Fibroblast of mammary gland (primary cell): ENCODE results near the gene CCDC85C.

Source experiments
- DNase-seq: peaks from one replicate; pipeline ENCODE4 v3.0.0-alpha.2; 2010; ENCODE audit warnings: low read depth
- H3K4me3 ChIP-seq: 2 replicates; pipeline ENCODE4 v1.5.1; 2011; ENCODE audit warnings: low read depth, mild to moderate bottlenecking, low read length, moderate library complexity; ENCODE audit not compliant: control insufficient read depth
- TF ChIP-seq, protein P1 (sequence below): conservative IDR thresholded peaks from 2 replicates; pipeline ENCODE4 v1.5.1; 2011; ENCODE audit warnings: low read depth, low read length, inconsistent platforms; ENCODE audit not compliant: control insufficient read depth, insufficient read depth

Gene CCDC85C

DNA sequence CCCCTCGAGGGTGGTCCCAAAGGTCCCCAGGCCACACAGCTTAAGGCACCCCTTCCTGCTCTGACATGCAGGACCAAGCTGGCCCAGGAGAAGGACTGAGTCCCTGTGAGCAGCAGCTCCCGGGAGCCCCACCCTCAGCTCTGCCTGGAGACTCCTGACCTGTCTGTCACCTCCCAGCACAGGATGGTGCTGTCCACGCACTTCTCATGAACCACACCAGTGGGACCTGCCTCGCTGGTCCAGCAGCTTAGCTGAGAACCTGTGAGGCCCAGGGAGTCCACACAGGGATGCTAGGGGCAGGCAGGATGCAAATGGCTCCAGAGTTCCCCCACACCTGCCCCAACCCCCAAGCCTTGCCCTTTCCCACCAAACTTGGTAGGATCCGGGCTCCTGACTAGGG, 27.7 kb downstream of the CCDC85C start:
- no peak overlapping the region for H3K4me3 ChIP-seq
- TF ChIP-seq, protein P1, sequence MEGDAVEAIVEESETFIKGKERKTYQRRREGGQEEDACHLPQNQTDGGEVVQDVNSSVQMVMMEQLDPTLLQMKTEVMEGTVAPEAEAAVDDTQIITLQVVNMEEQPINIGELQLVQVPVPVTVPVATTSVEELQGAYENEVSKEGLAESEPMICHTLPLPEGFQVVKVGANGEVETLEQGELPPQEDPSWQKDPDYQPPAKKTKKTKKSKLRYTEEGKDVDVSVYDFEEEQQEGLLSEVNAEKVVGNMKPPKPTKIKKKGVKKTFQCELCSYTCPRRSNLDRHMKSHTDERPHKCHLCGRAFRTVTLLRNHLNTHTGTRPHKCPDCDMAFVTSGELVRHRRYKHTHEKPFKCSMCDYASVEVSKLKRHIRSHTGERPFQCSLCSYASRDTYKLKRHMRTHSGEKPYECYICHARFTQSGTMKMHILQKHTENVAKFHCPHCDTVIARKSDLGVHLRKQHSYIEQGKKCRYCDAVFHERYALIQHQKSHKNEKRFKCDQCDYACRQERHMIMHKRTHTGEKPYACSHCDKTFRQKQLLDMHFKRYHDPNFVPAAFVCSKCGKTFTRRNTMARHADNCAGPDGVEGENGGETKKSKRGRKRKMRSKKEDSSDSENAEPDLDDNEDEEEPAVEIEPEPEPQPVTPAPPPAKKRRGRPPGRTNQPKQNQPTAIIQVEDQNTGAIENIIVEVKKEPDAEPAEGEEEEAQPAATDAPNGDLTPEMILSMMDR = no peak
- DNase-seq = no peak

DNA sequence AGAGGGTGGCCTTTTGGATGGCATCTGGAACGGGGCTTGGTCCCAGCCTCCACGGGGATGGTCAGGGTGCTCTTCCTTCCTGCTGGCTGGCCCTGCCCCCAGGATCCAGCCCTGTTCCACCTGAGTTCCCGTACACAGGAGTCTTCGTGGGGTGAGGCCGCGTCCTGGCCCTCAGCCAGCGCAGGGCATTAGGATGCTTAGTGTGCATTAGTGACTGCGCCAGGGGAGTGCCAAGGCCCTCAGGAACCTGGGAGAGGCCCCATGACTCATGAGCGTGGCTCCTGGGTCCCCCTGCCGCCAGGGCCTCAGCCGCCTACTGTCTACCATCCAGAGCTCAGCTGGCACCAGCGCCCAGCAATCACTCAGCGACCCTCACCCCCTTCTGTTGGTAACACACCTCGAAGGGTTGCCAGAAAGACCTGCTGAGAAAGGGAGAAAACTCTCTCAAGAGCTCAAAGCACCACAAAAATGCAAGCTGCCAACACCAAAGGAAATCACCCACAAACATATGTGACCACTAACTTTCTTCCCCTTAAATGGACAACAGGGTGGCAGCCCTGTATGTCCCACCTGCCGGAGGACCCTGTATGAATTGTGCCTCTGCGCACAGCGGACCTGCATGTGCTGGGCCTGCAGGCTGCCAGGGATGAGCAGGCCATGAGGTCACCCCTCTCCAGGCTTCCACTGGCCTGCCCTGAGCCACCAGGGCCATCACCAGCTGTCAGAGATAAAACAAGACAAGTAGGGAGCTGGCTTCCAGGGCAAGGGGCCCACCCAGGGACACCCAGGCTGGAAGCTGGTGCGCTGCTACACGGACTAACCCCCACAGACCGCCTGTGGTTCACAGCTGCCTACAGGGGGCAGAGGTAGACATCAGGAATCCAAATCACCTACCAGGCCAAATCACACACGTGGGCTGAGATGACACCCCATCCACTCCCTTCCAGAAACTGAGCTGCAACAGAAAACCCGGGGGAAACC, 28.7 kb downstream of the CCDC85C start:
- TF ChIP-seq, protein P1 = no peak
- H3K4me3 ChIP-seq = no peak overlapping the region
- no peak for DNase-seq

DNA sequence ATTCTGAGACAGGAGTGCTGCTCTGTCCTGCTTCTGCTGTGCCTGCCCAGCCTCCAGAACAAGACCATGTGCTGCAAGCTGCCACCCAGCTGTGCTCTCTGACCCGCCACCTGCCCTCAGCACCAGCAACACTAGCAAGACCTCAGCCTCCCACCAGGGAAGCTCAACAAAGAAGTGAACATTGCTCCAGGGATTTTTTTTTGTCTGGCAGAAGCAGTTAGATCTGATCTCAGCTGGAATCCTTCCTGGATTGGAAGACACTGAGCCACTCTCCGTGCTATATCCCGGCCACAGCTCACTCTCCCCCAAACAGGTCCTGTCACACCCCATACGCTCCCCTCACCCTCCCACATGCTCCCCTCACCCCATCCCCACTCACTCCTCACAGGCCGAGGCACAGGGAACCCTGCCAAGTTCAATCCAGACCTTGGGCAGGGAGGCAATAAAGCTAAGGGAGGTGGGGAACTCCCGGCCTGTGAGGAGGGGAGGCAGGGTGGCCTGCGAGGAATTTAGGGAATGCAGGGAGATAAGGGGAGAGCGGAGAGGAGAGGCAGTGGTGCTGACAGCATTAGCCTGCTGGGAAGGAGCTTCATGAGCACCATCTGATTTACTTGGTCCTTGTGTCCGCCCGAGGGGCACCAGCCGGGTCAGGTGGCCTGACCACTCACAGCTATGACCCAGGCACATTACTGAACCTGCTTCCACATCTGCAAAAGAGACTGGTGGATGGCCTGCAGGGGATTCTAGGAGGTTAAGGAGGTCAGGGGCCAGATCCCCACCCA, 29.7 kb downstream of the CCDC85C start:
- no peak for DNase-seq
- no peak overlapping the region for H3K4me3 ChIP-seq
- TF ChIP-seq, protein P1 = no peak

DNA sequence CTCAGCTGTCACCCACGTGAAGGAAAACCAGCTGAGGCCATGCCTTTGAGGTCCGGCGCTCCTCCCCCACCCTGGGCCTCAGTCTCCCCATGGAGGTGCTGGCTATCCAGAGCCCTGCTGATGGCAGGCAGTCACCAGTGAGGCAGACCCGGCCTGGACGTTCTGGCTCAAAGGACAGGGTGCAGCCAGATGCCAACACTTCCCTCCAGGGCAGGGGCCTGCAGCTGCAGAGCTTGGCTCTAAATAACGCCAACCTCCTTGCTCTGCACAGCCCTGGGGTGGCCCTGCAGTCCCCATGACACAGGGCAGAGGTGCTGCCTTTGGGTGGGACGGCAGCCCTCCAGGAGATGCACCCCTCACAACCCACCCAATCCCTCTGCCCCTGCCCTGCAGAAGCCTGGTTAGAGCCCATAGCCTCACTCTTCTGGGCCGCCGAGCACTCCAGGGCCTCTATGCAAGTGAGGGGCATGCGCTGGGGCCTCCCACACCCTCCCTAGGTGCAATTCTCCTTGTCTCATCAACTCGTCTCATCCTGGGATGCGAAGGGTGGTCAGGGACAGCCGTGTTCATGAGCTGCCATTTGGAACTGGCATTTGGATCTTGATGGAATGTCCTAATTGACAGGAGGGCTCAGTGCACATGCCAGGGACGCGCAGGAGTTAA, 30.4 kb downstream of the CCDC85C start:
- TF ChIP-seq, protein P1 = no peak
- H3K4me3 ChIP-seq = no peak overlapping the region
- no peak for DNase-seq

DNA sequence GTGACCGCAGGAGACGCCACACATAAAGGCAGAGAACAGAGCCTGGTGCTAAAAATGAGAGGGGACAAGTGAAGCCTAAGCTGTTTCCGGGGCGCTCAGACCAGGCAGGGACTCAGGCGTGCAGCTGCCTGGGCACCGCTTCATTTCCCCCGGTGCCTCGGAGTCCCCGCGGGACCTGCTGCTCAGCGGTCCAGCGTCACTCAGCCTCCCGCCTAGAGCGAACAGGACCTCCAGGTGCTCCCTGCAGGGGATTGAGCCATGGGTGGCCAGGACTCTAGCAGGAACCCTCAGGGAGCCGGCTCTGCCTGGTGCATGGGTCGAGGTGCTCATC, 31.0 kb downstream of the CCDC85C start:
- H3K4me3 ChIP-seq = no peak overlapping the region
- DNase-seq = no peak
- TF ChIP-seq, protein P1 = no peak

DNA sequence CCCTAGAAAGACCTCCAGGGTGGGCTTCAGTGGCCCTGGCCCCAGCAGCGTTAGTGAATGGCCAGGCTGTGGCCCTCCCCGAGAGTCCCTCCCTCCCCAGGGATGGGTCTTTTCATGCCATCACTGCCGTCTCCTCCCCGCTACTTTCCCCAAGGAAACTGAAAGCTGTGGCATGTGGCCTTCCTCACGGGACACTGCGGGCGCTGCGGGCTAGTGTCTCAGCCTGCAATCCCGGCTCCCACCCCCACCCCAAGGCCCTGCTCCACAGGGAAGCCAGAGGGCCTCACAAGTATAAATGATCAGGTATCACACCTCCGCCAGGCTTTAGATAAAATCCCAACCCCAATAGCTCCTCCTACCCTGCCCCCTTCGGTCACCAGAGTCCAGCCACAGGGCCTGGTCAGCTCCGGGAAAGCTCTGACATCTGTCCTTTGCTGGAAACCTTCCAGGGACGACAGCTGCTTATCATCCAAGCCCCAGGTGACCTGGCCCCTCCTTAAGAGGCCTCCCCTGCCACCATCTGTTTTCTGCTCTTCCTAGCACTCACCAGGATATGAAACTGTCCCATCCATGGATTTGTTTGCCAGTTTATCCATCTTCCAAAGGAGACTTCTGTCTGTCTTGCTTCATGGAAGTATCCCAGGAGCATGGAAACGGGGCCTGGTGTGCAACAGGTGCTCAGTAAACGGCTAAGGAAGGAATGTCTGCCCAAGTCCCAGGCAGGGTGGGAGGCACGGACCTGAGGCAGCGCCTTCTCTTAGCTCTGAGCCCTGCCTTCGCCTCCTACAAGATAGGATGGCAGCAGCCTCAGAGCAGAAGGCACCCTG, 31.6 kb downstream of the CCDC85C start:
- TF ChIP-seq, protein P1 = no peak
- DNase-seq = no peak
- no peak overlapping the region for H3K4me3 ChIP-seq
